Activated T-cell treated with anti-CD3 and anti-CD28 coated beads for 48 hours (primary cell): ENCODE results near the gene UNC5B.
A peak's percentile ranks its signal among the peaks of the same experiment; 100 is the strongest.
"Not testable (repeated sequence)": the region's sequence is repeated elsewhere in the genome, so short reads cannot be mapped to it uniquely, and the experiment has no call there.

Source experiments
- DNase-seq: peaks from one replicate; pipeline ENCODE4 v3.0.0-alpha.2; 2020; ENCODE audit warnings: low read depth

UNC5B gene

GRCh38 chr10:71268758-71269157 lies 56.4 kb downstream of the UNC5B start:
- DNase-seq = no peak

DNA sequence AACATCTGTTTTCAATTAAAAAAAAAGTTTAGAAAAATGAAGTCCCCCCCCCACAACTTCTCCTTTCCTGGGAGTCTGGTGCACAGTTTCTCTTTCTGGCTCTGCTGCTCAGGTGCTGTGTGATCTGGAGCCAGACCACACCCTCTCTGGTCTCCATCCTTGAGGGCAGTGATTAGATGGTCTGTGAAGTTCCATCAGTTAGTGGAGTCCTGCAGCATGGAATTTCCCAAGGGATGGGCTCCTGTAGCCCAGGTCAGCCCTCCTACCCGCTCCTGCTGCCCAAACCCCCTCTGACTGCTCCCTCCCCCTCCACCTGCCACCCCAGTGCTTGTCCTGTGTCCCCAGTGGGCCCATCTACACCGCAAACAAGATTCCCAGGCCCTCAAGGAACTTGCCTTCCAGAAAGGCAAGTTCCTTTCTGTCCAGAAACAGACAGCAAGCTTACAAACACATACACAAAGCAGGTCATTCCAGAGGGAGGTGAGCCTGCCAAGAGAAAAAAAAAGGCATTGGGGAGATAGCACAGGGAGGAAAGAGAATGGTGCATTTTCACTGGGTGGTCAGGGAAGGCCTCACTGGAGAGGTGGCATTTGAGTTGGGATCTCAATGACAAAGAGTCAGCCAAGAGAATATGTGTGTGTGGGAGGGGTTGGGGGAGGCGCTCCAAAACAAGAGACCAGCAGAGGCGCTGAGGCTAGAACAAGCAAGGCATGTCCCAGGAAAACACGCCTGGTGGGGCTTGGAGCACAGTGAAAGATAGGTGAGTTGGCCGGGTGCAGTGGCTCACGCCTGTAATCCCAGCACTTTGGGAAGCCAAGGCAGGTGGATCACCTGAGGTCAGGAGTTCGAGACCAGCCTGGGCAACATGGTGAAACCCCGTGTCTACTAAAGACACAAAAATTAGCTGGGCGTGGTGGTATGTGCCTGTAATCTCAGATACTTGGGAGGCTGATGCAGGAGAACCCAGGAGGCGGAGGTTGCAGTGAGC lies 57.2 kb downstream of the UNC5B start:
- DNase-seq = no peak

GRCh38 chr10:71270301-71271220 lies 58.2 kb downstream of the UNC5B start:
- DNase-seq = peak; percentile 25

DNA sequence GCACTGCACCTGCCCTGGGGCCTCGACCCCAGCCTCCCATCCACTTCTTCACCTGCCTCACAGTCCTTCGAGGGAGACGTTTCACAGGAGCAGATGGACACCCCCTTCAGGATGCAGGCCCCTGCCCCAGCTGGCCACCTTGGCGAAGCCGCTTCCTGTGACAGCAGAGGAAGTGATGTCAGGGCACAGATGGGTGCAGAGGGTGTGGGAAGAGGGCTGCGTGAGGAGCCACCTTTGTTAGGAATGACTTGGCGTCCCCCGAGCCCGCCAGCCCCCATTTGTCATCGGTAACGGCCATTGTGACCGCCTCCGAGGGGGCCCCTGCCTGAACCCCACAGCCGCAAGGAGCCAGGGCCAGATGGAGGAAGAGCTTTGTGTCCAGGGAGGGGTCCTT lies 59.3 kb downstream of the UNC5B start:
- DNase-seq = no peak

- DNase-seq = no peak
Observed at GRCh38 chr10:71272056-71272771, 59.8 kb downstream of the UNC5B start.

DNA sequence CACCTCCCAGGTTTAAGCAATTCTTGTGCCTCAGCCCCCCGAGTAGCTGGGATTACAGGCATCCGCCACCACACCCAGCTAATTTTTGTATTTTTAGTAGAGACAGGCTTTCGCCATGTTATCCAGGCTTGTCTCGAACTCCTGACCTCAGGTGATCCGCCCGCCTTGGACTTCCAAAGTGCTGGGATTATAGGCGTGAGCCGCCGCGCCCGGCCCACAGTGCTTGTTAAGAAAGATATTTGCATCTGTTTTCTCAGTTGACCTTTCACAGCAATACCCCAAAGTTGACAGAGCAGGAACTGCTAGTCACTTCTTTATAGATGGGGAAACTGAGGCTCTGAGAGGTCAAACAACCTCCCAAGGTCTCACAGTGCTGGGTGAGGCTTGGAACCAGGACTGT lies 60.6 kb downstream of the UNC5B start:
- DNase-seq = not testable (repeated sequence)

DNA sequence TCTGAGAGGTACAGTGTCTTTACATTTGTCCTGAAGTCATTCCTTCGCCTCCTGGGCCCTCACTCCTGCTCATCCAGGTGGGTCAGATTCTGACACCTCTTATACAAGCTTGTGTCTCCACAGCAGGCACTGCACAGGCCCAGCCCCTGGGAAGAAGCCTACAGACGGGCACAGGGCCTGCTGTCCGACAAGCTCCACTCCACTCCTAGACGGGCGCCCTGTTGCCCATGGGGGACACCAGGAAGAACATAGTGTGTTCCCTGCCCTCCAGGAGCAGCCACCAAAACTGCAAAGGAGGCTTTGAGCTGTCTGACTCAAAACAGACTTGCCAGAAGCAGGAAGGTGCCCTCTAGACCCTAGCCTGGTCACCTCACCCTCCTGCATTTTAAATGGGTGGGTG lies 61.1 kb downstream of the UNC5B start:
- DNase-seq = no peak

- DNase-seq = no peak
Observed at GRCh38 chr10:71274901-71275796, 62.8 kb downstream of the UNC5B start.

- no peak for DNase-seq
Observed at GRCh38 chr10:71276873-71277272, 64.5 kb downstream of the UNC5B start.

GRCh38 chr10:71277914-71278665 lies 65.7 kb downstream of the UNC5B start:
- no peak for DNase-seq

- no peak for DNase-seq
Observed at GRCh38 chr10:71278691-71279588, 66.6 kb downstream of the UNC5B start.

GRCh38 chr10:71279590-71280170 lies 67.3 kb downstream of the UNC5B start:
- no peak for DNase-seq

DNA sequence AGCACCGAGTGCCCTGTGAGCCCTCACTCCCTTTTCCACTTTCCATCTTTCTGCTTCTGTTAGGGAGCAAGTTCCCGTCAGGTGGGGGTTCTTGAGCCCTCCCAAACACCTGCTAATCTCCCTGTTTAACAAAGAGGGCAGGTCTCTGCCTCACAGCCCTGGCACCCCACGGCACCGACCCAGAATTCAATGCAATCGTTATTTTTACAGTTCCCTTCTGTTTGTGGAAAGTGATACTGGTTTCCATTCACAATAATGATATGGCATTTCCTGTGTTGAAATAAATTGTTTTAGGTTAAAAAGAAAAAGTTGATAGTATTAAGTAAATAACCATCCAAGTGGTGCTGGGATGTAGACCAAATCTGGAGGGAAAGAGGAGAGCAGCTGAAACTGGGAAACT lies 67.8 kb downstream of the UNC5B start:
- no peak for DNase-seq

GRCh38 chr10:71280825-71281224 lies 68.5 kb downstream of the UNC5B start:
- DNase-seq = no peak

DNA sequence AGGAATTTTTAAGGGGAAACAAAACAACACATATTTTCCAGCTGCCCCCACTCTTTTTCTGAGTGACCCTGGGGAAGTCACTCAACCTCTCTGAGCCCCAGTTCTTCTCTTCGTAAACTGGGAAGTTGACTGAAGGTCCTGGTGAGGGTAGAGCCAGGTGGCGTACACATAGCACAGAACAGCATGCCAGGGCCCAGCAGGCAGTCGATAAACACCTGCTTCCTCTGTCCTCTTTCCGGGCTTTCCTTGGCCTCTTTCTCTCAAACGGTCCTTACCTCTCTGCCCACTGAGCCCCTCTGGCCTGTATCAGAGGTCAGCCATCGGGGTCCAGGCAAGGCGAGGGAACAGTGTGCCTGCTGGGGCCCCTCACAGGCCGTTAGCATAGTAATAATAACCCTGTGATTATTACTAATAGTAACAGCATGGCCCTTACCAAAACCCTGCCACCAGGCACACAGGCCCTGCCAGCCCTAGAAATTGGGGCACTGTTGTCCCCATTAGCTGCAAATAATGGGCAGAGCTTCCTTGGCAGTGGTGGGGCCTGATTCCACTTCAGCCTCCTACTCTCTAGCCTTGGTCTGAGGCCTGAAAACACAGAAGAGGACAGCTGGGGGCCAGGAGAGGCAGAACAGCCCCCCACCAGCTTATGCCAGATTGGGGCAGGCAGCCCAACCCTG lies 69.4 kb downstream of the UNC5B start:
- no peak for DNase-seq

DNA sequence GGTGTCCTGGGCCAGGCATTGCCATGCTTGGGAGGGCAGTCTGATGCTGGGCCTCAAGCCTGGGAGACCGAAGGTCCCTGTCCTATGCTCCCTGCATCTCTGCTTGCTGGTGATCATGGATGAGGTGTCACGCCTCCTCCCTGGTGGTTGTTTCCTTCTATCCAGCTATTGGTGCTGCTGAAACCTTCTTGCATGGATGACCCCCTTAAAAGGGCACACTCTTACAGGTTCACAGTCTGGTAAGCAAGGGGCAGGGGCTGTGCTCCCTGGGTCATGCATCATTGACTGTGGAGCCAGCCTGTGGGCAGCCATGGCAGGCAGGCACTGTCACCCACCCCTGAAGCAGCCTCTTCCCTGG lies 69.9 kb downstream of the UNC5B start:
- DNase-seq = no peak

- DNase-seq = no peak
Observed at GRCh38 chr10:71283410-71283809, 71.0 kb downstream of the UNC5B start.

- DNase-seq = no peak
Observed at GRCh38 chr10:71283876-71284275, 71.5 kb downstream of the UNC5B start.
